ENCODE results near the gene PSME2.

Gene PSME2

GRCh38 chr14:24146978-24147760, 759 bp upstream of the PSME2 start, which contains the start of gene RNF31:
RNF31 (plus strand) TSS chr14:24147498; CDS start chr14:24147699, 201 bp downstream.
- DNase-seq (ENCODE audit: low read depth) = peak; percentile 96
- H3K4me3 ChIP-seq (ENCODE audit: low read depth, low read length) = peak within 1 kb of the TSS; percentile 84
- TF ChIP-seq, protein P1, sequence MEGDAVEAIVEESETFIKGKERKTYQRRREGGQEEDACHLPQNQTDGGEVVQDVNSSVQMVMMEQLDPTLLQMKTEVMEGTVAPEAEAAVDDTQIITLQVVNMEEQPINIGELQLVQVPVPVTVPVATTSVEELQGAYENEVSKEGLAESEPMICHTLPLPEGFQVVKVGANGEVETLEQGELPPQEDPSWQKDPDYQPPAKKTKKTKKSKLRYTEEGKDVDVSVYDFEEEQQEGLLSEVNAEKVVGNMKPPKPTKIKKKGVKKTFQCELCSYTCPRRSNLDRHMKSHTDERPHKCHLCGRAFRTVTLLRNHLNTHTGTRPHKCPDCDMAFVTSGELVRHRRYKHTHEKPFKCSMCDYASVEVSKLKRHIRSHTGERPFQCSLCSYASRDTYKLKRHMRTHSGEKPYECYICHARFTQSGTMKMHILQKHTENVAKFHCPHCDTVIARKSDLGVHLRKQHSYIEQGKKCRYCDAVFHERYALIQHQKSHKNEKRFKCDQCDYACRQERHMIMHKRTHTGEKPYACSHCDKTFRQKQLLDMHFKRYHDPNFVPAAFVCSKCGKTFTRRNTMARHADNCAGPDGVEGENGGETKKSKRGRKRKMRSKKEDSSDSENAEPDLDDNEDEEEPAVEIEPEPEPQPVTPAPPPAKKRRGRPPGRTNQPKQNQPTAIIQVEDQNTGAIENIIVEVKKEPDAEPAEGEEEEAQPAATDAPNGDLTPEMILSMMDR (IDR thresholded peaks at IDR 0.05; ENCODE audit: low read depth, low read length, missing control alignments) = no peak

- H3K4me3 ChIP-seq (ENCODE audit: low read depth, low read length) = peak overlapping the region; percentile 84
- no peak for DNase-seq (ENCODE audit: low read depth)
- TF ChIP-seq, protein P1 (IDR thresholded peaks at IDR 0.05; ENCODE audit: low read depth, low read length, missing control alignments) = no peak
These were observed 539 bp downstream of the PSME2 start for GRCh38 chr14:24145690-24146452.

GRCh38 chr14:24145219-24145618, 1.2 kb downstream of the PSME2 start:
- TF ChIP-seq, protein P1 (IDR thresholded peaks at IDR 0.05; ENCODE audit: low read depth, low read length, missing control alignments) = no peak
- H3K4me3 ChIP-seq (ENCODE audit: low read depth, low read length) = peak overlapping the region; percentile 84
- DNase-seq (ENCODE audit: low read depth) = no peak

GRCh38 chr14:24144451-24144850, 2.0 kb downstream of the PSME2 start:
- TF ChIP-seq, protein P1 (IDR thresholded peaks at IDR 0.05; ENCODE audit: low read depth, low read length, missing control alignments) = no peak
- H3K4me3 ChIP-seq (ENCODE audit: low read depth, low read length) = no peak overlapping the region
- DNase-seq (ENCODE audit: low read depth) = no peak

DNA sequence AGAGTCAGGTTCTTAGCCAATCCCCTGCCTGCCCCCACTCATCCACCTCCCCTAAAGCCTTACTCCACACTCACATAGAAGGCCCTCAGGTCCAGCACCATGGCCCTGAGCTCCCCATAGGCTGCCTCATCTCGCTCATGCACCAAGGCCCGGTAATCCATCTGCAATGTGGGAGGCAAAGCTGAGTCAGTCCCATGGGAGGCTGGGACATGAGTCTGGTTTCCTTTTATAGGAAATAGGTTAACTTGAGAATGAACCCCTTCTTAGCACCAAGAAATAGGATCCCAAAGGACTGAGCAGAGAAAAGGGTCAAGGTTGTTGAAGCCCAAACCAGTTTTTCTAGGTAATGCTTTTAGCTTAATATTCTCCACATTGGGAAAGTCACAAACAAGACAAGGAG, 2.9 kb downstream of the PSME2 start:
- TF ChIP-seq, protein P1 (IDR thresholded peaks at IDR 0.05; ENCODE audit: low read depth, low read length, missing control alignments) = no peak
- DNase-seq (ENCODE audit: low read depth) = no peak
- no peak overlapping the region for H3K4me3 ChIP-seq (ENCODE audit: low read depth, low read length)

DNA sequence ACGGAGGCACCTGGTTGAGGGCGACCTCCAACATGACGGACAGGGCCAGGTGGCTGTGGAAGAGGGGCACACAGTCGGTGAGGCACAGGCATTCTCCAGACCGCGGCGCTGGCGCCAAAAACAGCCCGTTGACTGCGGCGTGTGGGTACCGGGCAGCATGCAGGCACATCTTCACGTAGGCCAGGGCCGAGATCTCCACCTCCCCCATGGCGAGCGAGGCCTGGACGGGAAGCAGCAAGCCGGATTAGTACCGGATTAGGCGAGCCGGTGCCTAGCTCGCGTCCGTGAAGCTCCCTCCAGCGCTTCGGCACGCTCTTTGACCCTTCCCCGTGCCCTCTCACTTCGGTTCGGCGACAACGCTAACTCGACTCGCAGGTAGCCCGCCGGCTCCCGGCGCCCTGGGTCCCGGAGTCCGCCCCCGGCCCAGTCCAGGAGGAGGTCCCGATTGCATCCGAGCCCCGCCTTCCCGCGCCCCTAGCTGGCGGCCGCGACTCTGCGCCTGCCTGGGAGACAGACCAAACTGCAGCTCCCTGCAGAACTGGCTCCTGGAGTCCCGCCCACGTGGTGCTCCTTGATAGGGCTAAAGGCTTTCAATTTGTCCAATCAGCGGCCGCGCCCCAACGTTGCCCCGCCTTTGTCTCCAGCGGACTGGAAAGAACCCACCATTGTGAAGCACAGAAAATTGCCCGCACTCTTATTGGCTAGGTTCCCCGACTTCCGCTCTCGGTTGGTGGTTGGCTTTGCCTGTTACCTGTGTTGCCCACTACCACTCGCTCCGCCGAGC, 5.1 kb downstream of the PSME2 start, which contains the start of gene EMC9:
Gene EMC9 (minus strand): TSS at position 495 of the 784 bp plus-strand sequence. CDS start 287 bp downstream, at position 208.
- TF ChIP-seq, protein P1 (IDR thresholded peaks at IDR 0.05; ENCODE audit: low read depth, low read length, missing control alignments) = peak; percentile 34
- H3K4me3 ChIP-seq (ENCODE audit: low read depth, low read length) = peak within 1 kb of the TSS; percentile 70
- DNase-seq (ENCODE audit: low read depth) = peak; percentile 99

All from GM12864 (cell line).